H1 (cell line): ENCODE measurements around the gene DCDC2C. TPM values are rescaled to one million over a fixed set of nuclear protein-coding genes. Genes with fewer than 3 reads are reported as not detected.

Experiments used
- SUZ12 ChIP-seq: fragments of 200-600 bp; sonication (generic); IDR thresholded peaks from 2 replicates; pipeline ENCODE4 v1.6.1; 2012; ENCODE audit warnings: mild to moderate bottlenecking, inconsistent platforms, low read length, moderate library complexity, mixed read lengths
- polyA plus RNA-seq, 7 experiments: library from polyadenylated mRNA; depleted of rRNA in 3 of 7; stranded (reverse) in 5 of 7; unstranded in 2 of 7; fragments of >200 nt in 5 of 7; fragments of 200-250 nt in 2 of 7; gene quantifications; 1 replicate in 5 of 7; 2 replicates in 1 of 7; 4 replicates in 1 of 7; pipeline versions ENCODE4 v1.2.1 to v1.2.3, GENCODE V29; 2011 to 2013; ENCODE audit warnings: missing spikeins in 2 of 7, mixed read lengths in 2 of 7
- total RNA-seq: library from RNA; stranded (reverse); fragmentation: NEBNext Ultra II Directional; extraction: Animal tissue kit (Norgen Biotek cat#: 25700); gene quantifications from 2 replicates; pipeline ENCODE4 v1.2.1, GENCODE V29; 2021

DCDC2C gene
- total and polyA plus RNA-seq, 2 of the 8 experiments (the other 6 are each of a cell fraction or from before 2014, with no cell fraction given) = 0.50 TPM; not detected in 1

GRCh38 chr2:3759331-3759730 is 56.0 kb downstream of the DCDC2C start (continued):
- TF ChIP-seq SUZ12 = no peak
